Sigmoid colon (tissue), 7 donors: Measurements from ENCODE around the gene GALM. TPM values are rescaled to one million over a fixed set of nuclear protein-coding genes. Genes with fewer than 3 reads are reported as not detected.
"Not testable (repeated sequence)": the region's sequence is repeated elsewhere in the genome, so short reads cannot be mapped to it uniquely, and the experiment has no call there.

Experiments used
- DNase-seq: peaks from one replicate; pipeline ENCODE4 v3.0.0-alpha.2; 2019
- H3K27ac ChIP-seq, 4 donors: fragments of 200-600 bp; sonication (generic); one replicate each; pipeline ENCODE4 v1.5.1; 2016 to 2019; ENCODE audit warnings: mild to moderate bottlenecking in 1 of 4
- H3K27me3 ChIP-seq, 3 donors: fragments of 200-600 bp; sonication (generic); one replicate each; pipeline ENCODE4 v1.5.1; 2019; ENCODE audit warnings: mild to moderate bottlenecking in 1 of 3
- H3K36me3 ChIP-seq, 4 donors: fragments of 200-600 bp; sonication (generic); one replicate each; pipeline ENCODE4 v1.5.1; 2016 to 2019
- H3K4me1 ChIP-seq, 4 donors: fragments of 200-600 bp; sonication (generic); one replicate each; pipeline ENCODE4 v1.5.1; 2017 to 2019
- H3K4me3 ChIP-seq, 4 donors: fragments of 200-600 bp; sonication (generic); one replicate each; pipeline ENCODE4 v1.5.1; 2017 to 2019; ENCODE audit warnings: mild to moderate bottlenecking in 2 of 4, moderate library complexity in 1 of 4
- H3K9me3 ChIP-seq, 4 donors: fragments of 200-600 bp in 3 of 4; sonication (generic) in 3 of 4; one replicate each; pipeline versions ENCODE4 v1.5.1 to v1.6.1; 2013 to 2019
- CTCF ChIP-seq, 4 experiments: fragments of 450-650 bp in 3 of 4; fragments of 200-600 bp in 1 of 4; IDR thresholded peaks; one replicate each; pipeline ENCODE4 v1.5.1; 2016 to 2019; ENCODE audit warnings: antibody characterized with exemption in 4 of 4, mild to moderate bottlenecking in 3 of 4, moderate library complexity in 2 of 4
- EP300 ChIP-seq, 4 donors: sonication (generic); formaldehyde crosslinking; IDR thresholded peaks; one replicate each; pipeline ENCODE4 v1.6.1; 2017; ENCODE audit warnings: antibody characterized with exemption in 4 of 4
- POLR2A ChIP-seq, 2 donors: fragments of 450-650 bp; IDR thresholded peaks; one replicate each; pipeline ENCODE4 v1.6.1; 2016; ENCODE audit warnings: antibody characterized with exemption in 2 of 2, mild to moderate bottlenecking in 2 of 2, moderate library complexity in 2 of 2
- POLR2AphosphoS5 ChIP-seq, 4 donors: sonication (generic); formaldehyde crosslinking; IDR thresholded peaks; one replicate each; pipeline ENCODE4 v1.6.1; 2017; ENCODE audit warnings: antibody characterized with exemption in 4 of 4
- WGBS, 2 donors: extraction: QIAGEN DNeasy Blood & Tissue Kit; methylation state at CpG; one replicate each; pipeline ENCODE4 v1.1.7; 2013; 5-methylcytosine and 5-hydroxymethylcytosine counted together
- intact Hi-C: fragments of 100-400 bp; cut with DNase I; formaldehyde crosslinking; loops from one replicate; pipeline ENCODE4 v1.15.1; 2023
- polyA plus RNA-seq, 3 donors: library from polyadenylated mRNA; stranded (reverse); fragments of 200-250 nt; gene quantifications; one replicate each; pipeline ENCODE4 v1.2.3, GENCODE V29; 2013
- total RNA-seq, 4 donors: library from RNA; depleted of rRNA; stranded (reverse); fragments of >200 nt; gene quantifications; one replicate each; pipeline ENCODE4 v1.1.0, GENCODE V29; 2016
- donor health status: healthy with polysubstance abuse.
- donor health status: Bipolar disorder and iron deficiency.
- donor health status: healthy.

The GALM gene
- total and polyA plus RNA-seq, 7 donors = 9.5 to 45.1 (median 35.2) TPM

- Histone ChIP-seq H3K4me1 (peaks cover 0 to 45% (median 41%) of the 10 kb centered on the region in 4 donors), H3K27me3 (no peaks in the 10 kb centered on the region), H3K27ac (peak within 1 kb of the TSS; percentile 92 to 99 (median 97)), H3K9me3 (no peaks in the 10 kb centered on the region), H3K4me3 (peak within 1 kb of the TSS; percentile 69 to 97 (median 84)), H3K36me3 (peaks cover 29 to 37% (median 31%) of the 10 kb centered on the region in 4 donors)
- 0% methylated on average over 68 of the region's 68 CpGs for WGBS, 2 donors
- TF ChIP-seq POLR2A (IDR thresholded peaks at IDR 0.05) (peak; percentile 100), CTCF (IDR thresholded peaks at IDR 0.05) (no peak), EP300 (IDR thresholded peaks at IDR 0.05) (peak in 1 of 4 donors; percentile 26), POLR2AphosphoS5 (IDR thresholded peaks at IDR 0.05) (peak; percentile 100)
- intact Hi-C loops = loop anchor here (2.0 kb wide), 2 partner anchors 28 to 148 kb away; partner anchors contain the start of genes GEMIN6 and HNRNPLL
- peak; percentile 99 for DNase-seq
Measured at GRCh38 chr2:38750891-38751595, 85.1 kb downstream of the GALM start, which contains the start of gene SRSF7. Gene SRSF7, minus strand, starts transcription at chr2:38751361. Its CDS starts 105 bp downstream, at chr2:38751256.

- H3K9me3 ChIP-seq = no peaks in the 10 kb centered on the region
- peaks cover 22 to 29% (median 23%) of the 10 kb centered on the region in 4 donors for H3K36me3 ChIP-seq
- H3K4me3 ChIP-seq = peak overlapping the region; percentile 69 to 97 (median 84)
- peak overlapping the region; percentile 92 to 99 (median 97) for H3K27ac ChIP-seq
- H3K27me3 ChIP-seq = no peaks in the 10 kb centered on the region
- WGBS, 2 donors = 33 to 45% methylated on average over 18 of the region's 18 CpGs
- DNase-seq = no peak
- no peak for TF ChIP-seq POLR2AphosphoS5 (IDR thresholded peaks at IDR 0.05)
- no peak for TF ChIP-seq EP300 (IDR thresholded peaks at IDR 0.05)
- TF ChIP-seq POLR2A (IDR thresholded peaks at IDR 0.05) = no peak
- TF ChIP-seq CTCF (IDR thresholded peaks at IDR 0.05) = no peak
- intact Hi-C loops = loop anchor here (2.0 kb wide), 2 partner anchors 27 to 149 kb away; partner anchors contain the start of genes GEMIN6 and HNRNPLL
- peaks cover 0 to 39% (median 33%) of the 10 kb centered on the region in 4 donors for H3K4me1 ChIP-seq
Measured at GRCh38 chr2:38751596-38752410, 85.9 kb downstream of the GALM start.

GRCh38 chr2:38754049-38754448 is 88.1 kb downstream of the GALM start:
- no peaks in the 10 kb centered on the region for H3K9me3 ChIP-seq
- H3K4me3 ChIP-seq = peak overlapping the region in 2 of 4 donors; percentile 8
- H3K27me3 ChIP-seq = no peaks in the 10 kb centered on the region
- TF ChIP-seq POLR2A (IDR thresholded peaks at IDR 0.05) (no peak), POLR2AphosphoS5 (IDR thresholded peaks at IDR 0.05) (no peak)
- DNase-seq = no peak
- intact Hi-C loops = no loop called here
- H3K36me3 ChIP-seq = peaks cover under 1 to 7% (median 2%) of the 10 kb centered on the region in 4 donors
- H3K27ac ChIP-seq = no peak overlapping the region
- peaks cover 0 to 17% (median 12%) of the 10 kb centered on the region in 4 donors for H3K4me1 ChIP-seq

- intact Hi-C loops = no loop called here
- H3K36me3 ChIP-seq = peaks cover 0 to 2% (median 0%) of the 10 kb centered on the region in 4 donors
- no peaks in the 10 kb centered on the region for H3K9me3 ChIP-seq
- H3K4me3 ChIP-seq = peak overlapping the region in 2 of 4 donors; percentile 8
- DNase-seq = no peak
- TF ChIP-seq POLR2A (IDR thresholded peaks at IDR 0.05) (no peak), CTCF (IDR thresholded peaks at IDR 0.05) (no peak), EP300 (IDR thresholded peaks at IDR 0.05) (no peak), POLR2AphosphoS5 (IDR thresholded peaks at IDR 0.05) (no peak)
- WGBS, 2 donors = 34 to 44% methylated on average over 3 of the region's 3 CpGs
- H3K4me1 ChIP-seq = peaks cover 0 to 12% (median 7%) of the 10 kb centered on the region in 4 donors
- H3K27me3 ChIP-seq = no peaks in the 10 kb centered on the region
- H3K27ac ChIP-seq = no peak overlapping the region
Measured at GRCh38 chr2:38754506-38754905, 88.6 kb downstream of the GALM start.

GRCh38 chr2:38755891-38756290 is 90.0 kb downstream of the GALM start:
- H3K27ac ChIP-seq, DNase-seq, intact Hi-C loops, H3K4me1 ChIP-seq, H3K27me3 ChIP-seq, H3K4me3 ChIP-seq, H3K36me3 ChIP-seq, H3K9me3 ChIP-seq: not testable (repeated sequence)
- 95 to 97% methylated on average over 31 of the region's 31 CpGs for WGBS, 2 donors
